OCI-LY3 (cell line): ENCODE results near the gene OPN5.

Experiments used
- H2AFZ ChIP-seq: fragments of 200-600, 300-600 bp; shearing (Covaris generic); 2 replicates; pipeline ENCODE4 v1.6.0; 2014; ENCODE audit warnings: antibody characterized with exemption, low read depth, low read length
- H3K27ac ChIP-seq: fragments of 200-600, 300-600 bp; sonication (generic); 2 replicates; pipeline ENCODE4 v1.5.1; 2014; ENCODE audit warnings: mild to moderate bottlenecking, low read length, moderate library complexity, mixed read lengths
- H3K27me3 ChIP-seq: fragments of 200-600, 300-600 bp; sonication (generic); 2 replicates; pipeline ENCODE4 v1.6.1; 2014; ENCODE audit warnings: low read depth, low read length, mixed read lengths
- H3K36me3 ChIP-seq: fragments of 200-600, 300-600 bp; sonication (generic); replicated peaks from 2 replicates; pipeline ENCODE3; 2014; ENCODE audit warnings: low read depth, low read length, mixed read lengths
- H3K4me1 ChIP-seq: fragments of 300-600, 200-600 bp; sonication (generic); 2 replicates; pipeline ENCODE4 v1.6.1; 2014; ENCODE audit warnings: low read length, mixed read lengths
- H3K4me2 ChIP-seq: fragments of 200-600, 300-600 bp; sonication (generic); 2 replicates; pipeline ENCODE4 v1.6.1; 2014; ENCODE audit warnings: low read length, mixed read lengths
- H3K4me3 ChIP-seq: fragments of 300-600, 200-600 bp; sonication (generic); 2 replicates; pipeline ENCODE4 v1.5.1; 2014; ENCODE audit warnings: antibody characterized with exemption, mild to moderate bottlenecking, low read length, moderate library complexity
- H3K79me2 ChIP-seq: fragments of 300-600, 200-600 bp; shearing (Covaris generic); 2 replicates; pipeline ENCODE4 v1.6.1; 2014; ENCODE audit warnings: mild to moderate bottlenecking, low read length, mixed read lengths
- H3K9ac ChIP-seq: fragments of 300-600, 200-600 bp; shearing (Covaris generic); 2 replicates; pipeline ENCODE4 v1.6.0; 2014; ENCODE audit warnings: mild to moderate bottlenecking, low read length, moderate library complexity
- H3K9me3 ChIP-seq: fragments of 200-600, 300-600 bp; shearing (Covaris generic); 2 replicates; pipeline ENCODE4 v1.6.1; 2014; ENCODE audit warnings: low read length, mixed read lengths; ENCODE audit not compliant: insufficient read depth
- H4K20me1 ChIP-seq: fragments of 200-600, 300-600 bp; sonication (generic); 2 replicates; pipeline ENCODE4 v1.6.1; 2016; ENCODE audit warnings: low read length, mixed read lengths; ENCODE audit not compliant: insufficient read depth
- CTCF ChIP-seq: fragments of 200-600, 300-600 bp; sonication (generic); IDR thresholded peaks from 2 replicates; pipeline ENCODE4 v1.5.1; 2014; ENCODE audit warnings: antibody characterized with exemption, low read length, low read depth
- EZH2phosphoT487 ChIP-seq: fragments of 200-600 bp; shearing (Covaris generic); IDR thresholded peaks from 2 replicates; pipeline ENCODE4 v1.6.1; 2018; ENCODE audit warnings: antibody characterized with exemption, mixed run types, low read depth

The OPN5 gene

GRCh38 chr6:47773005-47773404 lies 8.8 kb upstream of the OPN5 start:
- TF ChIP-seq EZH2phosphoT487 = no peak
- TF ChIP-seq CTCF = no peak
- H3K36me3 ChIP-seq = no peaks in the 10 kb centered on the region
- H3K79me2 ChIP-seq = no peaks in the 10 kb centered on the region
- no peak overlapping the region for H3K9ac ChIP-seq
- no peaks in the 10 kb centered on the region for H3K27me3 ChIP-seq
- no peaks in the 10 kb centered on the region for H4K20me1 ChIP-seq
- H3K4me3 ChIP-seq = no peak overlapping the region
- peaks cover 13% of the 10 kb centered on the region for H3K4me1 ChIP-seq
- no peak overlapping the region for H2AFZ ChIP-seq
- no peaks in the 10 kb centered on the region for H3K9me3 ChIP-seq
- H3K4me2 ChIP-seq = no peak overlapping the region
- no peak overlapping the region for H3K27ac ChIP-seq

DNA sequence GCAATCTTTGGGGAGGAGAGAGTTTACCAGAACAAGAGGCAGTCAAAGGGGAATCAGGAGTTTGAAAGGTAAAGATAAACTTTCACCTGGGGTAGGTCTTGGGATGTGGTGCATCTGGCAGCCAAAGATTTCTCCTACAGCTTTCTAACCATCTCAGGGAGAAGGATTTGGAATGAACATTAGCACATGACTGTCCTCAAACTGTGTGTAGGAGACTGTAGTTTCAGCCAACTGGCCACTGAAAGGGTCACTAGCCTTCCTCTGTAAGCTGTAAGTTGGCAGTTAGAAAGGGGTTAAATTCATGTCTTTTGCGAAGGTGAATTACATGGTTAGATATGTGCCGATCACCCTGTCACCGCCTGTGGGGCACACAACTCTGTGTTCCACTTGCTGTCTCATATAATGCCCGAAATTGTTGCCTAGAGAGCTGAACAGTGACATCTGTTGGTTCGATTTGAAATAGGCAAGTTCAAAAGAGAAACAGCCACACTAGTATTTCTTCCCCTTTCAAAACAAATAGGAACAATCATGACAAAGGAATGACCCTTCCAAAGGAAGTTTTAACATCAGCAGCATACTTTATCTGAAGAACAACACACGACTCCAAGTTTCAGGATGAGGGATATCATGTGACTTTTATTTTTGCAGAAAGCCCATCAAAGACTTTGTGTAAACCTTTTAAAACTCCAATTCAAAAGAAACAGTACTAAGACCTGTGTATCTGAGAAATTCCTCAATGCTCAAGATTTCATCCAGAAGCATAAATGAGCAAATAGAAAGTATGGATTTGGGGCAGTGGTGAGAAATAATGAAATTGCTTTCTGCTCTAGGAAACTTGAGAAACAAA lies 1.1 kb upstream of the OPN5 start:
- H2AFZ ChIP-seq = peak overlapping the region; percentile 99
- H3K4me1 ChIP-seq = peaks cover 25% of the 10 kb centered on the region
- no peaks in the 10 kb centered on the region for H4K20me1 ChIP-seq
- peak overlapping the region; percentile 61 for H3K9ac ChIP-seq
- H3K9me3 ChIP-seq = no peaks in the 10 kb centered on the region
- H3K36me3 ChIP-seq = no peaks in the 10 kb centered on the region
- no peaks in the 10 kb centered on the region for H3K27me3 ChIP-seq
- H3K4me3 ChIP-seq = peak overlapping the region; percentile 66
- TF ChIP-seq EZH2phosphoT487 (no peak), CTCF (peak; percentile 95)
- H3K4me2 ChIP-seq = peak overlapping the region; percentile 91
- no peaks in the 10 kb centered on the region for H3K79me2 ChIP-seq
- H3K27ac ChIP-seq = no peak overlapping the region; the same call in 1 of the 2 replicates

DNA sequence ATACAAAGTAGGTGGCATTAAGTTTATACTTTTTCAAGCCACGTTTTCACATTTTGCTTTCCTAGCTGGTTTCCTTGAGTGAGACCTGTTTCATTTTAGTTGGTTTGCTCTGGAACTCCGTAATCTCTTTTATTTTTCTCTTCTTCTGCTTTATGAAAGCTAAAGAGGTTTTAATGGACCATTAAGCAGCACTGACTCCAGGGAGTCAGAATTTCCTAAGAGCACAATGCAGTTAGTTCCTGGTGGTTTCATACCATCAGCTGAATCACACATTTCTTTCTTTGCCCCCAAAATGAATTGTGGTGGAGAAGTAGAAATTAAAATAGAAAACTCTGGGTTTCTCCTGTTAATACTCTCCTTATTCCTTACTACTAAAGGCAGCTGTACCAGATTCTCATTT lies 3.4 kb downstream of the OPN5 start:
- Histone ChIP-seq H4K20me1 (no peaks in the 10 kb centered on the region), H3K27me3 (peaks cover 11% of the 10 kb centered on the region; the same call in 1 of the 2 replicates), H2AFZ (no peak overlapping the region; the same call in 1 of the 2 replicates), H3K9me3 (no peaks in the 10 kb centered on the region), H3K4me1 (peaks cover 28% of the 10 kb centered on the region), H3K9ac (no peak overlapping the region), H3K27ac (no peak overlapping the region), H3K36me3 (no peaks in the 10 kb centered on the region), H3K79me2 (no peaks in the 10 kb centered on the region), H3K4me3 (no peak overlapping the region), H3K4me2 (no peak overlapping the region)
- TF ChIP-seq CTCF = no peak
- no peak for TF ChIP-seq EZH2phosphoT487

- H3K9me3 ChIP-seq = no peaks in the 10 kb centered on the region
- H3K4me2 ChIP-seq = peak overlapping the region; percentile 72
- peaks cover 15% of the 10 kb centered on the region for H3K4me1 ChIP-seq
- H4K20me1 ChIP-seq = no peaks in the 10 kb centered on the region
- no peak overlapping the region for H3K27ac ChIP-seq
- peak overlapping the region; percentile 28; the same call in 1 of the 2 replicates for H3K9ac ChIP-seq
- peaks cover 11% of the 10 kb centered on the region; the same call in 1 of the 2 replicates for H3K27me3 ChIP-seq
- peak overlapping the region; percentile 91 for H2AFZ ChIP-seq
- peak overlapping the region; percentile 71 for H3K4me3 ChIP-seq
- no peaks in the 10 kb centered on the region for H3K79me2 ChIP-seq
- TF ChIP-seq CTCF (peak; percentile 98), EZH2phosphoT487 (no peak)
- no peaks in the 10 kb centered on the region for H3K36me3 ChIP-seq
Observed at GRCh38 chr6:47787620-47788497, 6.0 kb downstream of the OPN5 start.
